ENCODE data around the gene MED10.

Gene MED10

DNA sequence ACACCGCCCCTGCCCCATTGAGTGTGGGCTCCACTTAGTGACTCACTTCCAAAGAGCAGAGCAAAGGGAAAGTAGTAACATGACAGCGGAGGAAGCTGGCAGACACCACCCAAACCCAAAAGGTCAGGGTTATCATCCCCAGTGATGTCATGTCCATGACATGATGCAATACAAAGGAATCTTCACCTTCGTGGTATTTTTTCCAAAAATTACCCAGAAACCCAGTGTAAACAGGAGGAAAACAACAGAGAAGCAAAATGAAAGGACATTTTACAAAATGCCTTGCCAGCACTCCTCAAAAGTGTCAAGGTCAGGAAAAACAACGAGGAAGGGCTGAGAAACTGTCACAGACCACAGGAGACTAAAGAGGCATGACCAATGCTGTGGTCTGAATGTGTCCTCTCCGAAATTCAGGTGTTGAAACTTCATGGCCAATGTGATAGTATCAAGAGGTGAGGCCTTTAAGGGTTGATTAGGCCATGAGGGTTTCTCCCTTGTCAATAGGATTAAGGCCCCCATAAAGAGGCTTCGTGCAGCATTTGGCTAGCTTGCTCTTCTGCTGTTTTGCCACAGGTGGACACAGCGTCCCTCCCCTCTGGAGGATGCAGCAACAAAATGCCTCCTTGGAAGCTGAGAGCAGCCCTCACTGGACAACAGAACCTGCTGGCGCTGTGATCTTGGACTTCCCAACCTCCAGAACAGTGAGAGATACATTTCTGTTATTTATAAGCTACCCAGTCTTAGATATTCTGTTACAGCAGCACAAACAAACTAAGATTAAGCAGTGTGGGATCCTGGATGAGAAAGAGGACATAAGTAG is 30.5 kb upstream of the MED10 start:
- H3K27me3 ChIP-seq (replicated peaks; ENCODE audit: control insufficient read depth, insufficient read depth, low read length): peaks cover 21% of the 10 kb centered on the region
- no peak for DNase-seq (ENCODE audit: low read depth)
- H3K9ac ChIP-seq (ENCODE audit: low read length): no peak overlapping the region
- no peaks in the 10 kb centered on the region for H3K9me3 ChIP-seq (ENCODE audit: control insufficient read depth, low read length)
- no peak overlapping the region for H3K4me3 ChIP-seq (ENCODE audit: low read length)
- H3K36me3 ChIP-seq (ENCODE audit: control insufficient read depth, insufficient read depth, low read length, severe bottlenecking): no peaks in the 10 kb centered on the region
- no peaks in the 10 kb centered on the region for H3K4me1 ChIP-seq (ENCODE audit: control insufficient read depth, insufficient read depth, low read length)

GRCh38 chr5:6408260-6408596 is 29.9 kb upstream of the MED10 start:
- H3K36me3 ChIP-seq (ENCODE audit: control insufficient read depth, insufficient read depth, low read length, severe bottlenecking): no peaks in the 10 kb centered on the region
- H3K4me1 ChIP-seq (ENCODE audit: control insufficient read depth, insufficient read depth, low read length): no peaks in the 10 kb centered on the region
- H3K4me3 ChIP-seq (ENCODE audit: low read length): no peak overlapping the region
- peaks cover 21% of the 10 kb centered on the region for H3K27me3 ChIP-seq (replicated peaks; ENCODE audit: control insufficient read depth, insufficient read depth, low read length)
- H3K9ac ChIP-seq (ENCODE audit: low read length): no peak overlapping the region
- H3K9me3 ChIP-seq (ENCODE audit: control insufficient read depth, low read length): no peaks in the 10 kb centered on the region
- no peak for DNase-seq (ENCODE audit: low read depth)

GRCh38 chr5:6407558-6408259 is 29.4 kb upstream of the MED10 start:
- Histone ChIP-seq H3K36me3 (ENCODE audit: control insufficient read depth, insufficient read depth, low read length, severe bottlenecking) (no peaks in the 10 kb centered on the region), H3K27me3 (replicated peaks; ENCODE audit: control insufficient read depth, insufficient read depth, low read length) (peaks cover 16% of the 10 kb centered on the region), H3K4me1 (ENCODE audit: control insufficient read depth, insufficient read depth, low read length) (no peaks in the 10 kb centered on the region), H3K9me3 (ENCODE audit: control insufficient read depth, low read length) (no peaks in the 10 kb centered on the region), H3K9ac (ENCODE audit: low read length) (no peak overlapping the region), H3K4me3 (ENCODE audit: low read length) (no peak overlapping the region)
- DNase-seq (ENCODE audit: low read depth): no peak

GRCh38 chr5:6405591-6405990 is 27.2 kb upstream of the MED10 start:
- H3K36me3 ChIP-seq (ENCODE audit: control insufficient read depth, insufficient read depth, low read length, severe bottlenecking): no peaks in the 10 kb centered on the region
- no peak for DNase-seq (ENCODE audit: low read depth)

DNA sequence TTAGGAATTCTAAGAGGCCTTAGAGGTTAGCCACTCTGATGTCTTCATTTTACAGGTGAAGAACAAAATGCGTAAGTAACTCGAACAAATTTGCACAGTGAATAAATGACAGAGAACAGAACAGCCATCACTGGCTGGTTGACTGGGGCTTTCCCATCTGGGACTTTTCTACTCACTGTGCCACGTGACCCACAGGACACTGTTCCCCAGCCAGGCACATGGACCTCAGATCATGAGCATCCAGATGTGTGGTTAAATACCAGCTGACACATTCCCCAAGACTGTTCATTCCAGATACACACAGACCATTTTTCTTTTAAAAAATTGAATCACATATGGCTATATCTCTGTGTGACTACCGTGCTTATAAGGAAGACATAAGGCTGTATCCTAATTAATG is 25.8 kb upstream of the MED10 start:
- Histone ChIP-seq H3K9ac (ENCODE audit: low read length) (no peak overlapping the region), H3K4me1 (ENCODE audit: control insufficient read depth, insufficient read depth, low read length) (no peaks in the 10 kb centered on the region), H3K9me3 (ENCODE audit: control insufficient read depth, low read length) (no peaks in the 10 kb centered on the region), H3K4me3 (ENCODE audit: low read length) (no peak overlapping the region), H3K36me3 (ENCODE audit: control insufficient read depth, insufficient read depth, low read length, severe bottlenecking) (no peaks in the 10 kb centered on the region), H3K27me3 (replicated peaks; ENCODE audit: control insufficient read depth, insufficient read depth, low read length) (peaks cover 7% of the 10 kb centered on the region)
- DNase-seq (ENCODE audit: low read depth): no peak

More at GRCh38 chr5:6405591-6405990, 27.2 kb upstream of the MED10 start:
- Histone ChIP-seq H3K27me3 (replicated peaks; ENCODE audit: control insufficient read depth, insufficient read depth, low read length) (peaks cover 7% of the 10 kb centered on the region), H3K4me1 (ENCODE audit: control insufficient read depth, insufficient read depth, low read length) (no peaks in the 10 kb centered on the region), H3K9ac (ENCODE audit: low read length) (no peak overlapping the region), H3K4me3 (ENCODE audit: low read length) (no peak overlapping the region), H3K9me3 (ENCODE audit: control insufficient read depth, low read length) (no peaks in the 10 kb centered on the region)

- H3K9ac ChIP-seq (ENCODE audit: low read length): no peak overlapping the region
- no peak overlapping the region for H3K4me3 ChIP-seq (ENCODE audit: low read length)
- H3K27me3 ChIP-seq (replicated peaks; ENCODE audit: control insufficient read depth, insufficient read depth, low read length): peaks cover 7% of the 10 kb centered on the region
- DNase-seq (ENCODE audit: low read depth): no peak
- H3K36me3 ChIP-seq (ENCODE audit: control insufficient read depth, insufficient read depth, low read length, severe bottlenecking): no peaks in the 10 kb centered on the region
- no peaks in the 10 kb centered on the region for H3K4me1 ChIP-seq (ENCODE audit: control insufficient read depth, insufficient read depth, low read length)
- no peaks in the 10 kb centered on the region for H3K9me3 ChIP-seq (ENCODE audit: control insufficient read depth, low read length)
Measured at GRCh38 chr5:6403416-6403815, 25.1 kb upstream of the MED10 start.

DNA sequence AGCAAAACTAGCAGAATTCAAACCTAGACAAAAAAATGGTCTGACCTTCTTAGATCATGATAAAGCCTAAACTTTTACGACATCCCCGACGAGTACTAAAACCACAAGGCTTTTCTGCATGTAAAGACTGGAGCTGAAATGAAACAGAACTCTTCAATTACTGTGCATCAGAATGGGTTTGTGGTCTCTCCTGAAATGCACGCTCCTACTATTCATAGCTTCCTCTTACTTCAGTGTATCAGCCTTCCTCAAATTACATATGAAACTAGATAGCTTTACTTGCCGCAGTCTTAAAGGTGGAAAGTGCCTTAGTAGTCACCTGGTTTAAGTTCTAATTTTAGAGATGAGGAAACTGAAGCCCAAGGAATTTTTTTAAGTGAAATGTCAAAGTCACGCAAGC is 24.6 kb upstream of the MED10 start:
- Histone ChIP-seq H3K4me1 (ENCODE audit: control insufficient read depth, insufficient read depth, low read length) (no peaks in the 10 kb centered on the region), H3K36me3 (ENCODE audit: control insufficient read depth, insufficient read depth, low read length, severe bottlenecking) (no peaks in the 10 kb centered on the region)

GRCh38 chr5:6401410-6401809 is 23.1 kb upstream of the MED10 start:
- Histone ChIP-seq H3K4me3 (ENCODE audit: low read length) (no peak overlapping the region), H3K36me3 (ENCODE audit: control insufficient read depth, insufficient read depth, low read length, severe bottlenecking) (no peaks in the 10 kb centered on the region), H3K9ac (ENCODE audit: low read length) (no peak overlapping the region), H3K9me3 (ENCODE audit: control insufficient read depth, low read length) (no peaks in the 10 kb centered on the region), H3K4me1 (ENCODE audit: control insufficient read depth, insufficient read depth, low read length) (no peaks in the 10 kb centered on the region), H3K27me3 (replicated peaks; ENCODE audit: control insufficient read depth, insufficient read depth, low read length) (no peaks in the 10 kb centered on the region)
- DNase-seq (ENCODE audit: low read depth): no peak

More for the DNA sequence above, 24.6 kb upstream of the MED10 start:
- DNase-seq (ENCODE audit: low read depth): no peak
- Histone ChIP-seq H3K9me3 (ENCODE audit: control insufficient read depth, low read length) (no peaks in the 10 kb centered on the region), H3K9ac (ENCODE audit: low read length) (no peak overlapping the region), H3K4me3 (ENCODE audit: low read length) (no peak overlapping the region), H3K27me3 (replicated peaks; ENCODE audit: control insufficient read depth, insufficient read depth, low read length) (peaks cover 7% of the 10 kb centered on the region)

DNA sequence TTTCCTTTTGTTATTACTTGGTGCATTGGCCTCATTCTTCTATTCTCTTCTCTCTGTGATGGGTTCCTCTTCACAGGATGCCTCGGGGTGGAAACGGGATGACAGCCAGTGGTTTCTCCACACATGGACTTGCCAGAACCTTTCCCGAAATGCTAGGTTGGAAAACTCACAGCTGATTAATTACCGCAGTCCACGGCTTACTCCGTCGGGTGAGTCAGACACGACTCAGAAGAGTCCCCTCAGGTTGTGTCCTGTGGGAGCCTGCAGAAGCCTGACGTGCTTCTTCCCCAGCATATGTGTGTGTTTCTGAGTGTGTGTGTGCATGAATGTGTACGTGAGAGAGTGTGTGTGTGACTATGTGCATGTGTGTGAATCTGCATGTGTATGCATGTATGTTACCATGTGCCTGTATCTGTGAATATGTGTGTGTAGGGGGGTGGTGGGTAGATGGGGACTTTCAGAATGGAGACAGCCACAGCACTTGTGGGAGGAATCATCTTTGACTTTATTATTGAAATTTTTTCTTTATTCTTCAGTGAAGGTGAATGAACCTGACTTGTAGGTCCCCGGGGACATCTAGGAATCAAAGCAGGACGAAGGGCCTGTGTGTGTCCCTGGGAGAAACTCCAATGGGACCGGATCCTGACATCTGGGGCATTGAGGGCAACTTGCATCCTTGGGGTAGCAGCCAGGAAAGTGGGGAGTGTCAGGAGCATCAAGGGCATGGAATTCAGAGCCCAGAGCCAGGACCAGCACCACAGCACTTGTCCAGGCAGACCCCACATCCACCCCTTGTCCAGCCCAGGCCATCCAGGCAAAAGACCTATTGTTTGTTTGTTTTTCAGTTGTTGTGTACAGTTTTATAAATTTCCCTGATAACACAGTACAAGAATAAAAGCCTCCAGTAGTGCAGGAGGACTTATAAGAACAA is 21.9 kb upstream of the MED10 start:
- DNase-seq (ENCODE audit: low read depth): no peak
- H3K27me3 ChIP-seq (replicated peaks; ENCODE audit: control insufficient read depth, insufficient read depth, low read length): no peaks in the 10 kb centered on the region
- H3K4me1 ChIP-seq (ENCODE audit: control insufficient read depth, insufficient read depth, low read length): no peaks in the 10 kb centered on the region
- no peaks in the 10 kb centered on the region for H3K36me3 ChIP-seq (ENCODE audit: control insufficient read depth, insufficient read depth, low read length, severe bottlenecking)
- H3K9me3 ChIP-seq (ENCODE audit: control insufficient read depth, low read length): no peaks in the 10 kb centered on the region
- no peak overlapping the region for H3K4me3 ChIP-seq (ENCODE audit: low read length)
- no peak overlapping the region for H3K9ac ChIP-seq (ENCODE audit: low read length)

- no peaks in the 10 kb centered on the region for H3K36me3 ChIP-seq (ENCODE audit: control insufficient read depth, insufficient read depth, low read length, severe bottlenecking)
- no peak overlapping the region for H3K9ac ChIP-seq (ENCODE audit: low read length)
- H3K27me3 ChIP-seq (replicated peaks; ENCODE audit: control insufficient read depth, insufficient read depth, low read length): peaks cover 8% of the 10 kb centered on the region
- no peak overlapping the region for H3K4me3 ChIP-seq (ENCODE audit: low read length)
- no peaks in the 10 kb centered on the region for H3K9me3 ChIP-seq (ENCODE audit: control insufficient read depth, low read length)
- no peaks in the 10 kb centered on the region for H3K4me1 ChIP-seq (ENCODE audit: control insufficient read depth, insufficient read depth, low read length)
- no peak for DNase-seq (ENCODE audit: low read depth)
Measured at GRCh38 chr5:6398570-6399230, 20.4 kb upstream of the MED10 start.

Data from adipocyte (in vitro differentiated cells).